ENCODE measurements around the gene ALCAM. TPM values are rescaled to one million over a fixed set of nuclear protein-coding genes. Genes with fewer than 3 reads are reported as not detected.
"Not testable (repeated sequence)": the region's sequence is repeated elsewhere in the genome, so short reads cannot be mapped to it uniquely, and the experiment has no call there.

Gene ALCAM
- total RNA-seq, 1 donor from 2014 or later: 3.5 TPM

GRCh38 chr3:105377716-105378115 lies 11.0 kb downstream of the ALCAM start:
- no peak for DNase-seq (ENCODE audit: missing footprints)
- intact Hi-C loops (cut with DNase I): no loop called here
- ATAC-seq: no peak

- ATAC-seq (no peak), DNase-seq (ENCODE audit: missing footprints) (no peak)
- intact Hi-C loops (cut with DNase I): no loop called here
Observed at GRCh38 chr3:105385179-105385578, 18.5 kb downstream of the ALCAM start.

DNA sequence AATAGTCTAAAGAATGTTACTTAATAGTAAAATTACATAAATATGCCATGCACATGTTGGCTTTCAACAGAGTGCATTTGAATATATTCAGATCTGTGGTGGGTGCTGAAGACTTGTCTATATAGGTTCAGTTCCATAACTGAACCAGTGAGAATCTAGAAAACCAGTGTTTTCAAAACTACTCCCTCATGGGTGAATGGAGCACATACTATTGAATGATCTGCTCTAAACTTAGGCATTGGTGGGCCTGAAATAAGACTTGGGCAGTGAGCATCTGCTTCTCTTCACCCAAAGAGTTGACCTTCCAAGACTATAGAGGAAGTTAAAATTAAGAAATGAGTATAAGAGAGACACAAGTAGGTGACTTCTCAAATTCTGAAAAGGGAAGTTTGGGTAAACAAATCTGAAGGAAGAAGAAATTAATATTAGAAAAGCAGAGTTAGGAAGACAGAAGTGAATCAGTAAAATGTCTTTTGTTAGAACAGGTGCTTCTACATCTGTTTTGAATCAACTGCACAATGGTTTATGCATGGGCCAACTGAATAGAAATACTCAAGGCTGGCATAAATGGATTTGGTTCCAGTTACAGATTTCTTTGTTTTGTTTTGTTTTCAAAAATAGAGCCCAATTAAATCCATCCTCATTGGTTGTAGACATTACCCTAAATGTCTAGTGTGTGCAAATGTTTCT lies 19.3 kb downstream of the ALCAM start:
- intact Hi-C loops (cut with DNase I): no loop called here
- DNase-seq (ENCODE audit: missing footprints) (no peak), ATAC-seq (no peak)

- DNase-seq (ENCODE audit: missing footprints) (no peak), ATAC-seq (no peak)
- intact Hi-C loops (cut with DNase I): no loop called here
Observed at GRCh38 chr3:105387122-105387751, 20.5 kb downstream of the ALCAM start.

DNA sequence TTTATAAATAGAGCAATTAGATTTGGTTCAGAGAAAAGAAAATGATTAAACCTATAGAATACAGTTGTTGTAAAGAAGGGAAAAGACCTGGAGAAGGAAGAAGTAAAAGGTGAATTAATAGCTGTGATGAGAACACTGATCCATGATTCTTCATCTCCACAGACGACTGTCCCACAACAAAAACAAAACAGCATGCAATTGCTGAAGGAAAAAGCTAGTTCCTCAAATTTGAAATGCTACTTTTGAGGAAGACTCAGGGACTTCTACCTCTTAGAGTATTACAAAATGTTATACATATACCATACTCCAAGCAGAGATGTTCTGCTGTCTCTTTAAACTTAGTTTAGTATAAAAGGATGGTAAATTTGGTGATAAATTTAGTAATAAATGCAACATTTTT lies 21.5 kb downstream of the ALCAM start:
- DNase-seq (ENCODE audit: missing footprints) (no peak), ATAC-seq (no peak)
- intact Hi-C loops (cut with DNase I): no loop called here

- DNase-seq (ENCODE audit: missing footprints); ATAC-seq; intact Hi-C loops (cut with DNase I): not testable (repeated sequence)
Observed at GRCh38 chr3:105389759-105390158, 23.1 kb downstream of the ALCAM start.

DNA sequence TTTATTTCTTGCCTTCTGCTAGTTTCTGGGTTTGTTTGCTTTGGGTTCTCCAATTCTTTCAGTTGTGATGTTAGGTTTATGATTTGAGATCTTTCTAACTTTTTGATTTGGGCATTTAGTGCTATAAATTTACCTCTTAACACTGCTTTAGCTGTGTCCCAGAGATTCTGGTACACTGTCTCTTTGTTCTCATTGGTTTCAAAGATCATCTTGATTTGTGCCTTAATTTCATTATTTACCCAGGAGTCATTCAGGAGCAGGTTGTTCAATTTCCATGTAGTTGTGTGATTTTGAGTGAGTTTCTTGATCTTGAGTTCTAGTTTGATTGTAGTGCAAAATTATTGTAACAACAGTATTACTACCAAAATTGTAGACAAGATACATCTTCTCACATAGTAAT lies 25.9 kb downstream of the ALCAM start:
- ATAC-seq; DNase-seq (ENCODE audit: missing footprints); intact Hi-C loops (cut with DNase I): not testable (repeated sequence)

DNA sequence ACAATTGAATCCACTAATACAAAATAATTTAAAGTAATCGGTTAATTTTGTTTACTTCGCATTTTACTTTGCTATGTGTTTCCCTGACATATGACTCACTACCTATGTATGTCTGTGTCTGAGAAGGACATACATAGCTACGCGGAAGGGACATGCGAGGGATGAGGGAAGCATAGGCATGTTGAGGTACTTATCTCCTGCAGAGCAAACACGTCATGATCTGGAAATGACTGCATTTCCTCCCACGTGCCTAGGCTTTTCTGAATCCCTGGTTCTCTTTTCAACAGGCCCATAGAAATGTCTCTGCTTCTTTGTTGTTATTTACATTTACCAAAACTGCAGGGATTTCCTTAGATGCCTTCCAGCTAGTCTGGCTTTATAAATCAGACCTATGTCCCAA lies 27.5 kb downstream of the ALCAM start:
- no peak for DNase-seq (ENCODE audit: missing footprints)
- intact Hi-C loops (cut with DNase I): no loop called here
- ATAC-seq: no peak

- ATAC-seq (no peak), DNase-seq (ENCODE audit: missing footprints) (no peak)
- intact Hi-C loops (cut with DNase I): no loop called here
Observed at GRCh38 chr3:105397974-105398373, 31.3 kb downstream of the ALCAM start.

DNA sequence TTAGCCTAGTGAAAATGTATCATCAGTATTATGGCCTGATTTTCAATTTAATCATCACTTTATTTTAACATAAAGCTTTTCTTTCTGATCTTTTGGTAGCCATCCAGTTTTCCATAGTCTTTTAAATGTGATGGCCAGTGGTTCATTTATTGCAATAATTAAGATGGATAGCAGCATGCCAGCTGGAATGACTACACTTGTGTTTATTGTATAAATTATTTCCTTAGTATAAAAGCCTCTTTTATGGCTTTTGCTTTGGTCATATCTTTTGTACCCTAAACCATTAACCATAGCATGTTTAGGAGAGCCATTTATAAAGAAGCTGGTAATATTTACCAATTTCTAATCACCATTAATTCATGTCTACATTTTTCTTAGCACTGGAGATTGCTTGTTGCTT lies 31.7 kb downstream of the ALCAM start:
- ATAC-seq (no peak), DNase-seq (ENCODE audit: missing footprints) (no peak)
- intact Hi-C loops (cut with DNase I): no loop called here

DNA sequence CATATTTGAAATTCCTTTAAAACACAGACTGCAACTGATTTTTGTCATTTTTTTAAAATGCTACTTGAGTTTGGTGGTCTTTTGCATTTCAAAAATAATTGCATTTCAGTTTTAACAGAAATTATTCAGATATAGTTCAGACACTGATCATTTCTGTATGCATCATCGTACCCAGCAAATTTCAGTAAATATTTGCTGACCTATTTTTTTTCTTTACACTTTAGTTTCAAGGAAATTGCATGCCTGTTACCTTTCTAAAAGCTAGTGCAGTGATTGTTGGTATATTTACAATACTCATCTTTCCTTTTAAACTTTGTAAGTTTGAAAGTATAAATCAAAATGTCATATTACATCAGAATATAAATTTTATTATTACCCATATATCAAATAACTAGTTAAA lies 32.4 kb downstream of the ALCAM start:
- no peak for DNase-seq (ENCODE audit: missing footprints)
- intact Hi-C loops (cut with DNase I): no loop called here
- ATAC-seq: no peak

GRCh38 chr3:105399611-105400010 lies 32.9 kb downstream of the ALCAM start:
- intact Hi-C loops (cut with DNase I): no loop called here
- ATAC-seq (no peak), DNase-seq (ENCODE audit: missing footprints) (no peak)

GRCh38 chr3:105401254-105401653 lies 34.5 kb downstream of the ALCAM start:
- DNase-seq (ENCODE audit: missing footprints): no peak
- intact Hi-C loops (cut with DNase I): no loop called here
- no peak for ATAC-seq

DNA sequence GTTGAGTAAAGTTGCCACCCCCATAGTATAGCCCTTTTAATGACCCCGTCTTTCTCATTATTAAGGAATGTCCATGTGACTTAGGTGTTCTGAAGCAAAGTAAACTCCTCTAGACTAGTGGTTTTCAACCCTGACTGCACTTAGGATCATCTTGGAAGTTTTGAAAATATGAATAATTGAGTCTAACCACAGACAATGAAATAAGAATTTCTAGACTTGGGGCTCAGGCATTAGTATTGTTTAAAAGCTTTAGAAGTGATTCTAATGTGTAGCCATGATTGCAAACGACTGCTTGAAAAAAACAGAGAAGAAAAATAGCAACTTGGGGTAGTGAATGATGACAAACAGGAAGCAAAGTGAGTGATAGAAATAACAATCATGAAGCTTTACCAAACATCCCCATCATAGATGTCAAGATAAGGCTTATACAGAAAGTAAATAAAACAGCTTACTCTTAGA lies 35.0 kb downstream of the ALCAM start:
- intact Hi-C loops (cut with DNase I): no loop called here
- ATAC-seq: no peak
- DNase-seq (ENCODE audit: missing footprints): no peak

- no peak for ATAC-seq
- DNase-seq (ENCODE audit: missing footprints): no peak
- intact Hi-C loops (cut with DNase I): no loop called here
Observed at GRCh38 chr3:105402287-105402801, 35.6 kb downstream of the ALCAM start.

GRCh38 chr3:105403034-105403433 lies 36.3 kb downstream of the ALCAM start:
- intact Hi-C loops (cut with DNase I); DNase-seq (ENCODE audit: missing footprints); ATAC-seq: not testable (repeated sequence)

GRCh38 chr3:105406268-105406667 lies 39.6 kb downstream of the ALCAM start:
- no peak for ATAC-seq
- intact Hi-C loops (cut with DNase I): no loop called here

GRCh38 chr3:105409364-105409763 lies 42.7 kb downstream of the ALCAM start:
- intact Hi-C loops (cut with DNase I): no loop called here
- ATAC-seq: no peak

More at GRCh38 chr3:105406268-105406667, 39.6 kb downstream of the ALCAM start:
- DNase-seq (ENCODE audit: missing footprints): no peak

DNA sequence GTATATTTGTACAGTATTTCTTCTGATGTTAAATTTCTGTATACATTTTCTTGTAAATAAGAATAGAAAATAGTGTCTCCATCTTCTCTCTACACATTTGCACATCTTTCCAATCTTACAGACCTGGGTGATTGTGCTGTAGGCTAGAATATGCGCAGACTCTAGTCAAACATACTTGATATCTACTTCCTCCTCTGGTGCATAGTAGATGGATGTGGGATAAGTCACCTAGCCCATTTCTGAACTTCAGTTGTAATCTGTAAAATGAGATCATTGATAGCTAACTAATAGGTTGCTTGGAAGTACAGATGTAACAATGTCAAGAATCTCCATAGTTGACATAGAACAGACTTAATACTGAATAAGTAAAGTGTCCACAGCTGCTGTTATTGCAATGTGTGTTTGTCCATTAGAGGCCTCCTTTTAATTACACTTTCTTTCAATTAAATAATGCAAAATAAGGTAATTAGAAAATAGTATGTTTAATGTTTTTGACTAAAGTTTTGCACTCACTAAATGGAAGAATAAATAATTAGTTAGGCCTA lies 46.7 kb downstream of the ALCAM start:
- intact Hi-C loops (cut with DNase I): no loop called here
- DNase-seq (ENCODE audit: missing footprints): no peak
- ATAC-seq: no peak

More at GRCh38 chr3:105409364-105409763, 42.7 kb downstream of the ALCAM start:
- no peak for DNase-seq (ENCODE audit: missing footprints)

DNA sequence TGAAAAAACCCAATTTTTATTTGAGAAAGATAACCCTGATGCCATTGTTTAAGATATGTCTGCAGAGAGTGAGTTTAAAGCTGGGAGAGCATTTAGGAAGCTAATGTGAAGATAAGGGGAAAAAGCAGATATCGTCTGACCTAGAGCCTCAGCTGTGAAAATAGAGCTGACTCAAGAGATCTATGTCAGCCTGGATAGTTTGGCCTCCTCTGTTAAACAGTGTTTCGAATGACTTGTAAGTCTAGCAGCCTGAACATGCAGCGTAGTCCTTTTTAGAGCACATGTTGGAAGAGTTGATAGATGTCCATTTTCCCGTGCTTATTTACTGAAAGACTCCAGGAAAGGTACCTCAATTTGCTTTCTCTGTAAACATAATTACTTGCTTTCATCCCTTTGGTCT lies 48.1 kb downstream of the ALCAM start:
- no peak for DNase-seq (ENCODE audit: missing footprints)
- no peak for ATAC-seq
- intact Hi-C loops (cut with DNase I): no loop called here

Data from Right ventricle myocardium inferior (tissue), 1 donor.